IPS-15b (cell line): Measurements from ENCODE around the gene ARID5A.
A peak's percentile ranks its signal among the peaks of the same experiment; 100 is the strongest.

Experiments
- H3K27me3 ChIP-seq: one replicate; pipeline ENCODE4 v1.6.1; 2013; ENCODE audit warnings: low read length; ENCODE audit not compliant: control insufficient read depth, insufficient read depth
- H3K36me3 ChIP-seq: one replicate; pipeline ENCODE4 v1.6.1; 2013; ENCODE audit warnings: low read length; ENCODE audit not compliant: control insufficient read depth, insufficient read depth
- H3K4me1 ChIP-seq: one replicate; pipeline ENCODE4 v1.6.1; 2013; ENCODE audit warnings: mild to moderate bottlenecking, low read length; ENCODE audit not compliant: control insufficient read depth, insufficient read depth
- H3K4me3 ChIP-seq: one replicate; pipeline ENCODE4 v1.5.1; 2013; ENCODE audit warnings: low read depth, low read length
- H3K9ac ChIP-seq: one replicate; pipeline ENCODE4 v1.6.1; 2013; ENCODE audit warnings: low read depth, mild to moderate bottlenecking, low read length
- H3K9me3 ChIP-seq: one replicate; pipeline ENCODE4 v1.6.1; 2013; ENCODE audit warnings: mild to moderate bottlenecking, low read length; ENCODE audit not compliant: control insufficient read depth, insufficient read depth

The ARID5A gene

DNA sequence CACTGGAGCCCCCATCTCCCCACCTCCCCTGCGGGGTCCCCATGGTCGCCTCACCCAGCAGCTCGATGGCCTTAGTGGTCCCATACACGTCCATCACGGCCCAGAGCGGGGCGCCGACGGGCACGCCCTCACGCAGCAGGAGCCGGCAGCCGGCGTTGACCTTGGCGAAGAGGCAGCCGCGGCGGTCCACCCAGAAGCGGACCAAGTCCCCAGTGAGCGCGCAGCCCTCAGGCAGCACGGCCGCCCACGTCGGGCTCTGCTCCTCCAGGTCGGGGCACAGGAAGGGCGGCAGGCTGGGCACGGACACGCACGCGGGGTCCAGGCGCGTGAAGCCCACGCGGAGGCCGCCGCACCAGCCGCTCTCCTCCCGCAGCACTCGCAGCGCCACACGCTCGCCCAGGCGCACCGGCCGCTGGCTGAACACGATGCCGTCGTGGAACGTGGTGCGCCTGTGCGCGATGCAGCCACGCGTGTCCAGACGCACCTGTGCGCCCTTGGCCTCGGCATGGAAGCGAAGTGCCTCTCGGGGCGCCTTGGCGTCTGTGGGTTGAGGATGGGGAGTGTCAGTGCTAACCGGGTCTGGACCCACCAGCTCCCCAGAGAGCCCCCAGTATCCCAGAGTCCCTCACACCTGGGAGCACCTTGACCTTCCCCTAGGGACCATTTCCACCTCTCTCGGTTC, 36.0 kb upstream of the ARID5A start:
- Histone ChIP-seq H3K36me3 (no peaks in the 10 kb centered on the region), H3K4me3 (no peak overlapping the region), H3K4me1 (peaks cover 2% of the 10 kb centered on the region), H3K27me3 (no peaks in the 10 kb centered on the region), H3K9ac (no peak overlapping the region), H3K9me3 (no peaks in the 10 kb centered on the region)

DNA sequence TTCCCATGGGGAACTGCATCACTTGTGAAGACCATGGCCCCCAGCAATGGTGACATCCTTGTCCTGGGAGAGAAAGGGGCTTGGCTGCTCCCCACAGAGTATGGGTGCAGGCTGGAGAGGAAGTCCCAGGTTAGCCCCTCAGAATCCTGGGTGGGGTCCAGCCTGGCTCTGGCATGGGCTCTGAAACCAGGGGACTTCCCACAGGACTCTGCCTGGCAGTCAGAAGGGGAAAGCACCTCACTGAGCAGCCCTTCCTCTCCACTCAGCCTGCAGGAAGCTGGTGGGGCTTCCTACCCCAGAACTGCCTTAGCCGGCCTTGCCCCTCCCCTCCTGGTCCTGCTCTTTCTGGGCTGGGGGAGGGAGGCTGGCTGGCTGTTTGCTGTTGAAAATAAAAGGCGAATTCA, 35.1 kb upstream of the ARID5A start:
- H3K9me3 ChIP-seq, result no peaks in the 10 kb centered on the region
- H3K4me1 ChIP-seq, result peaks cover 2% of the 10 kb centered on the region
- H3K9ac ChIP-seq, result no peak overlapping the region
- no peaks in the 10 kb centered on the region for H3K27me3 ChIP-seq
- no peak overlapping the region for H3K4me3 ChIP-seq
- H3K36me3 ChIP-seq, result no peaks in the 10 kb centered on the region

DNA sequence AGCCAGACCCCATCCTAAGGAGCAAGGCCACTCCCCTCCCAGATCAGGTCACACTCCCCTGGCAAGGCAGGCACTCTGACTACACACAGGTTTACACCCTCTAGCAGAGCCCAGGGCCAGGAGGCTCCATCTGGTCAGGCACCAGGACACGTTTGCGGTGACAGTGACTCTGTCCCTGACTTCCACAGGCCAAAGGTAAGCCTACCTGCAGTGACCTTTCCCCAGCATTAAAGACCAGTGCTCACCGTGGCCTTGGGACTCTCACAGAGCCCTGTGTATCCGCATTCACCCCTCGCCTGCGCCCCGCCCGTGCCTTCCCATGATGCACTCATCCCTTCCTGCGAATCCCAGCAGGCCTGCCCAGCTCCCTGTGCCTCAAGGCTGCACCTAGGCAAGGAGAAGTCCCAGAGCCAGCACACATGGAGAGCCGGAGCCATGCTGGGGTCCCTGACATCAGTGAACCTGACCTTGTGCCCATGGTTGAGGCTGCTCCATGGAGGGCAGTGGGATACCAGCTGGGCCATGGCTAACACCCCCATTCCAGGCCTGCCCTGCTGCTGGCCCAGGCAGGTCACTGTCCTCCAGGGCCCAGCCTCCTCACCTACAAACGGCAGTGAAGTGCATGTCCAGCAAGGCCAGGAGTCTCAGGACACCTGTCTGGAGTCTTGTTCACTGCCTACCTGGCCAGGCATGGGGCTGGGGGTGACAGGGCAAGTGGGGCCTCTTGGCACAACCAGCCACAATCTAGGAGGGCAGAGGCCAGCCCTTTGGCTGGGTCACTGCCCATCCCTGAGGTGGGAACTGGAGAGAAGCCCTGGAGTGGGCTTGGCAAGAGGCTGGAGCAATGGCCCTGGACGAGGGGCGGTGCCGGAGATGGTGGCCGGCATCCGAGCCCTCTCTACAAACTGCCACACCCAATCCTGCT, 34.4 kb upstream of the ARID5A start:
- Histone ChIP-seq H3K9ac (no peak overlapping the region), H3K36me3 (no peaks in the 10 kb centered on the region), H3K9me3 (no peaks in the 10 kb centered on the region), H3K4me3 (no peak overlapping the region), H3K4me1 (peaks cover 2% of the 10 kb centered on the region), H3K27me3 (no peaks in the 10 kb centered on the region)

DNA sequence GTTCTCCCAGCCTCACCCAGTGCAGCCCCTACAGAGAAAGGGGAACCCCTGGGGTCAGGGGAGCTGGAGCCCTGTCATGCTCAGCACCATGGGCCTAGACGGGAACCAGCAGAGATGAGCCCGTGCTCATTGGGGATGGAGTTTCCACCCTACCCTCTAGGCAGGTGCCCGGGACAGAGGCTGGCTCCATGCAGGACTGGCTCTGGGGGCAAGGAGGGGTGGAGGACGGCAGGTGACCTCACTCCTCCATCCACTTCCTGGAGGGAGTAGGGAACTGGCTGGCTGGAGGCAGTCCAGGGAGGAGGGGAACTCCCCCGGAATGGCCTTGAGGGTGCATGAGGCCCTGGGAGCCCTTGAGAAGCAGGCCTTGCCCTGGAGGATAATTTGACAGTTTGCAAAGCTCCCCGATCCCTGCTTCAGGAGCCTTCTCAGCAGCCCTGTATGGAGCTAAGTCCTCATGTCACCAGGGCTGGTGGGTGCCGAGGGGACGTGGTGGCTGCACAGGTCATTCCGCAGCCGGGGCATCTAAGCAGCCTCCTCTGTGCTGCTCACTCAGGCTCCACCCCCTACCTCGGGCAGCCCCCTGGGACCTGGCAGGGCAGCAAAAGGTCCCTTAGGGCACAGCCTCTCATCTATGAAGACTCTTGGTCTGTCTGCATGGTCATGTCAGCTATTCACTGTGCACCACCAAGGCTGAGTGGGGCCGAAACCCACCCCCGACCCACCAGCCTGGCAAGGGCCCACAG, 33.5 kb upstream of the ARID5A start:
- Histone ChIP-seq H3K4me1 (peaks cover 2% of the 10 kb centered on the region), H3K9ac (no peak overlapping the region), H3K9me3 (no peaks in the 10 kb centered on the region), H3K27me3 (no peaks in the 10 kb centered on the region), H3K4me3 (no peak overlapping the region), H3K36me3 (no peaks in the 10 kb centered on the region)

DNA sequence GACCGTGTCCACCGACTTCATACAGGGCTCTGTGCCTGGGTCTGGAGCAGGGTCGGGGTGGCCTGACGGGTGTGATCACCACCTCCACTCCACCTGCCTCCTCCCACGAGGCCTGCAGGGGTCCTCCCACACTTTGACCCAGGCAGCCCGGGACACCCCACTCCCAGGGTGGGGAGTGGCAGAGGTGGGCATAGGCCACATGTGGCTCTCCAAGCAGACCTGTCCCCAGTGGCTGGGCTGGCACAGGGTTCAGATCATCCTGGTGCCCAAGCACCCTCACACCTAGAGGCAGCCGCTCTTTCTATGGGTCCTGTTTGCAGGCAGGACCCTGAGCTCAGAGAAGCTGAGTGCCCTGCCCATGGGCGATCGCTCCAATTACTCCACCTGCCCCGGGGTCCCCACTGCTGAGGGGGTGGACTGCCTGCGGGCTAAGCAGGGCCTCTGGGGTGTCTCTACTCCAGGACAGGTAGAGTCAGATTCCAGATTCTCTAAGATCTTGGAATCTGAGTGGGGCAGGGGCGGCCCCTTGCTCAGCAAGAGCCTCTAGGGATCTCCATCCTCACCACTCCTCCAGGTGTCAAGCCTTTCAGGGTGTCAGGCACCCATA, 32.8 kb upstream of the ARID5A start:
- Histone ChIP-seq H3K27me3 (peaks cover 4% of the 10 kb centered on the region), H3K4me3 (no peak overlapping the region), H3K9ac (no peak overlapping the region), H3K4me1 (peaks cover 2% of the 10 kb centered on the region), H3K9me3 (no peaks in the 10 kb centered on the region), H3K36me3 (no peaks in the 10 kb centered on the region)

DNA sequence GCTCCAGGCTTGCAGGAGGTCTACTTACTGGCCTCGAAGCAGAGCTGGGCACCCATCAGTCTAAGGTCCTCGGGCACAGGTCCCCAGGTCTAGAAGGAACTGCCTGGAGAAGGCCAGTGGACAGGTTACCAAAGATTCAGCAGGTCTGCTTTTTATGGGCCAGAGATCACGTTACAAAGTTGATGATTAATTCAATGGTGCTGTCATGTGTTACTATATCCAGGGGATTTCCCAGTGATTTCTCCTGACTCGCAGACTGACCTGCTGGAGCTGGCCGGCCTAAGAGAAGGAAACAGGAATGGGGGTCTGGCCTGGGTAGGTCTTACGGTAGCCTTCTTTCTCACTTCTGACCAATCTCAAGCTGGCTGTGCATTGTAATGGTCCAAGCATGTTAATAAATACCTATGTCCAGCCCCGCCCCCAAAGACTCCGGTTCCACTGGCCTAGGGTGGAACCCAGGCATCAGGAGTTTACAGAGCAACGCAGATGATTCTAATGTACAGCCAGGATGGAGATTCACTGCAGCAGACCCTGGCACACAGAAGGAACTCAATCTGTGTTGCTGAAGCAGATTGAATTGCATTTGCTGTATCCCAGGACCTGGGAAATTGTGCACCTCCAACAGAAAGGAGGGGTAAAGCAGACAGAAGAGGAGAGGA, 31.2 kb upstream of the ARID5A start, which contains the start of gene NEURL3:
TSS of gene NEURL3 (minus strand) at position 127 of the 659 bp plus-strand sequence. CDS start at position 56, 71 bp downstream.
- Histone ChIP-seq H3K36me3 (no peaks in the 10 kb centered on the region), H3K9me3 (no peaks in the 10 kb centered on the region), H3K4me1 (peaks cover 2% of the 10 kb centered on the region), H3K27me3 (peaks cover 16% of the 10 kb centered on the region), H3K9ac (no peak within 1 kb of the TSS), H3K4me3 (no peak within 1 kb of the TSS)

DNA sequence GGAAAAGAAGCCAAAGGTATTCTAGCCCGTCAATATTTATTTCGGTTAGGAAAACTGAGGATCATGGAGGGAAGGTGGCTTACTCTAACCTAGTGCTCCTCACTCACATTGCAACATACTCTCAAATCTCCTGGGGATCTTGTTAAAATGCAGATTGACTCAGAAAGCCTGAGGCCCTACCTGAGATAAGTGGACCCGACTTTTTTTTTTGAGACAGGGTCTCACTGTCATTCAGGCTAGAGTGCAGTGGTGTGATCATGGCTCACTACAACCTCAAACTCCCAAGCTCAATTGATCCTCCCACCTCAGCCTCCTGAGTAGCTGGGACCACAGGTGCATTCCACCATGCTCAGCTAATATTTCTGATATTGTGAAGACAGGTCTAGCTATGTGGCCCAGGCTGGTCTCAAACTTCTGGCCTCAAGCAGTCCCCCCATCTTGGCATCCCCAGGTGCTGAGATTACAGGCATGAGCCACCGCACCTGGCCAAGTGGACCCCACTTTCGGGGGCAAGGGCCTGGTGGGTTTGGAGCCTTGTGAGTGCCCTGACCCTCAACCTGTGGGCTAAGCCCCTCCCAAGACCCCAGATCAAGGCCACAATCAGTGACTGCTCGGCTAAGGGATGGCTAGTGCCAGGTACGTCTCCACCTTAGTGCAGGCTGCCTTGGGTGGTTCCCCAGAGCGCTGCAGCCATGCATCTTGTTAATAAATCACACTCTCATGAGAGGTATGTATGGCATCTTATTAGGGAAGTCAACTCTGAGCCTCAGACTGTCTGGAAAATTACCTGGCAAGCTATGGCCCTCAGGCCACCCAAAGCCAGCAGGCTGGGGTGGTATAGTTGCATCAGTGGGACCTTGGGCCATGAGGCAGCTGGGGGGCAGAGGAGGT, 30.3 kb upstream of the ARID5A start:
- Histone ChIP-seq H3K4me1 (peaks cover 2% of the 10 kb centered on the region), H3K9ac (no peak overlapping the region), H3K27me3 (peaks cover 22% of the 10 kb centered on the region), H3K9me3 (no peaks in the 10 kb centered on the region), H3K36me3 (no peaks in the 10 kb centered on the region), H3K4me3 (no peak overlapping the region)

DNA sequence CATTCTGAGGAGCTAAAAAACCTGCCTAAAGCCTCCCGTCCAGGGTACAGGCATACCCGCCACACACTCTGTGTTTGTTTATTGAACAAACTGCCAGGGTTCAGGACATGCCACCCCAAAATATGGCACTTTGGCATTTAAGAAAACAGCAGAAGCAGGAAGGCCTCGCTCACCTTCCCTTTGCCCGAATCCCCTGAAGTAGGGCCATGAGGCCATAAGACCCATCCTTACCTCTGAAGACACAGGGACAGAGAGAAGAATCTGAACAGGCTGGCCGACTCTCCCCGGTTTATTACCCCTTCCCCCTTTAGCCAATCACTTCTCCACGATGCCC, 29.7 kb upstream of the ARID5A start:
- Histone ChIP-seq H3K9me3 (no peaks in the 10 kb centered on the region), H3K4me3 (no peak overlapping the region), H3K36me3 (no peaks in the 10 kb centered on the region), H3K27me3 (peaks cover 22% of the 10 kb centered on the region), H3K4me1 (peaks cover under 1% of the 10 kb centered on the region), H3K9ac (no peak overlapping the region)

DNA sequence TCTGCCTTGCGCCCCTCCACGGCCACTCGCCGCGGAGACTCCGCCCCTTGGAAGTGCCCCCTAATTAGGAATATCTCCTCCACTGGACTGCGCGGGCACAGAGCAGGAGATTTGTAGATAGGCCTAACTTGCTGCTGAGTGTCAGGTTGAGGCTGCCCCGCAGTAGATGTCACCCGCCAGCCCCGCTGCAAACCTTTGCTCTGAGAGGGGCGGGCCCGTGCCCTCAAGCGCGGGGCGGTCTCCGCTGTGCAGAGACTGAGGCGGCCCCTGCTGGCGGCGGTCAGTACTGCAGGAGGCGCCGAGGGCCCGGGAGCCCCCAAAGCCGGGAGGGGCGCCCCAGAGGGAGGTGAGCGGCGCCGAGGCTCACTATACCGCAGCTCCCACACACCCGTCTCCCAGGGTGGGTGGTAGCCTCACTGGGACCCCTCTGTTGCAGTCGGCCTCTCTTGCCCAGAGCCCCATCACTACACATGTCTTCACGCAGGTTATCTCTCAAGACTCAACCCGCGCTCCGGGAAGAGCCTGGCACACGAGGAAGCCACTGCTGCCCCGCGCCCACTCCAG, 28.5 kb upstream of the ARID5A start:
- Histone ChIP-seq H3K4me1 (no peaks in the 10 kb centered on the region), H3K27me3 (peaks cover 22% of the 10 kb centered on the region), H3K36me3 (no peaks in the 10 kb centered on the region), H3K9me3 (no peaks in the 10 kb centered on the region), H3K4me3 (peak overlapping the region; percentile 30), H3K9ac (no peak overlapping the region)

DNA sequence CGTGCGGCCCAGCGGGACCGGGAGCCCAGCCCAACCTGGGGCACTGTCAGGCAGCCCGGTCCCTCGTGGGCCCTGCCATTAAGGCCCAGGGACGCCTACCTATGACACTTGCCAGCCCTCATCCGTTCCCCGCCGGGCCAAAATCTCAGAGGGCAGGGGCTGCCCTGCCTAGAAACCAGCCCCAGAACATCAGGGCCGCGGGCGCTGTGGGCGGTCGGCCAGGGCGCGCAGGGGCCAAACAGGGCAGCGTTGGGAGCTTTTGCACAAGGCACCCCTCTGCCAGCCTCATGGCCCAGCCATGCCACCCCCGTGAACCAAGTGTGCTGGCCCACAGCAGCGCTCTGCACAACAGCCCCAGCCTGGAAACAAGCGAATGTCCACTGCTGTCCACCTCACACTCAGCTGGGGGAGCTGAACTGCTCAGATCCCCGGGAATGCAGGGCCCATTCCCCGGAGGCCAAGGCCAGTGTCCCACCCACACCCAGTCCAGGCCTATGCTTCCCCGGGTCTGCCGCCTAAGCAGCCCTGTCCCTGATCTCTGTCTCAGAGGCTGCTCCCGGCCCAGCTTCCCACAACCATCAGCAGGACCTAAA, 27.9 kb upstream of the ARID5A start:
- peaks cover 22% of the 10 kb centered on the region for H3K27me3 ChIP-seq
- no peaks in the 10 kb centered on the region for H3K9me3 ChIP-seq
- no peaks in the 10 kb centered on the region for H3K4me1 ChIP-seq
- peak overlapping the region; percentile 30 for H3K4me3 ChIP-seq
- H3K9ac ChIP-seq, result no peak overlapping the region
- H3K36me3 ChIP-seq, result no peaks in the 10 kb centered on the region
